ENCODE results near the gene QRICH1. TPM values are rescaled to one million over a fixed set of nuclear protein-coding genes. Genes with fewer than 3 reads are reported as not detected.

Gene QRICH1
- total and polyA plus RNA-seq, 2 of the 4 experiments (the other 2 are of a cell fraction) = 62.7 to 77.3 TPM

GRCh38 chr3:49029563-49029884 is 64.3 kb downstream of the QRICH1 start:
- CTCF ChIA-PET = no interaction called here

More at GRCh38 chr3:49029563-49029884, 64.3 kb downstream of the QRICH1 start:
- no peak for DNase-seq
- H3K4ac ChIP-seq (ENCODE audit: low read depth, low read length) = peak overlapping the region; percentile 89
- H3K9ac ChIP-seq (ENCODE audit: low read depth, low read length) = peak overlapping the region; percentile 74; the same call in 1 of the 2 replicates
- no peaks in the 10 kb centered on the region for H3K27me3 ChIP-seq (ENCODE audit: control insufficient read depth, insufficient read depth, low read length)
- peaks cover 10% of the 10 kb centered on the region for H4K20me1 ChIP-seq (ENCODE audit: insufficient read depth, low read length)
- in situ Hi-C loops (cut with MboI; ENCODE audit: low sequenced_read_pairs) = no loop called here
- peak overlapping the region; percentile 33; the same call in 1 of the 2 replicates for H3K56ac ChIP-seq (ENCODE audit: extremely low read depth, insufficient read depth, low read length)
- peak overlapping the region; percentile 49 for H2BK5ac ChIP-seq (ENCODE audit: low read depth, low read length, poor library complexity, severe bottlenecking)
- BruUV-seq (replicated peaks) = no TSS peak
- no peak overlapping the region for H4K91ac ChIP-seq (ENCODE audit: insufficient read depth, low read depth, low read length)
- no peak overlapping the region for H2BK15ac ChIP-seq (ENCODE audit: low read depth, low read length)
- peaks cover 35 to 62% of the 10 kb centered on the region in 2 experiments for H3K79me1 ChIP-seq (ENCODE audit: low read depth in 1 of 2, low read length in 2 of 2)
- no peak for ATAC-seq (ENCODE audit: low read depth)
- dilution Hi-C loops (cut with HindIII; ENCODE audit: low sequenced_read_pairs, unreplicated experiment) = no loop called here
- H2AK5ac ChIP-seq (ENCODE audit: low read depth, low read length) = 0 out of 2 replicates have a peak overlapping the region, but pooled peaks have one; percentile 63
- no peak overlapping the region for H2BK20ac ChIP-seq (ENCODE audit: low read depth, low read length)
- H3K9me1 ChIP-seq (ENCODE audit: insufficient read depth, low read length) = peaks cover 32% of the 10 kb centered on the region
- TF ChIP-seq CHD1 (IDR thresholded peaks at IDR 0.05; ENCODE audit: low read depth, low read length) (no peak), FOS (IDR thresholded peaks at IDR 0.05; ENCODE audit: low read depth, low read length) (no peak), MAFK (IDR thresholded peaks at IDR 0.05; ENCODE audit: low read depth, low read length) (no peak), RCOR1 (IDR thresholded peaks at IDR 0.05; ENCODE audit: insufficient replicate concordance, low read length) (no peak), RFX5 (IDR thresholded peaks at IDR 0.05; ENCODE audit: low read depth, low read length) (no peak), POLR2A (IDR thresholded peaks at IDR 0.05; ENCODE audit: low read depth, low read length) (no peak), CEBPB (IDR thresholded peaks at IDR 0.05; ENCODE audit: low read depth, low read length) (no peak), MAZ (IDR thresholded peaks at IDR 0.05; ENCODE audit: borderline replicate concordance, low read depth, low read length) (no peak), USF2 (IDR thresholded peaks at IDR 0.05; ENCODE audit: low read depth, low read length) (no peak), ELK1 (IDR thresholded peaks at IDR 0.05; ENCODE audit: borderline replicate concordance, low read depth, low read length) (no peak), SMC3 (IDR thresholded peaks at IDR 0.05; ENCODE audit: low read depth, low read length) (no peak), BHLHE40 (IDR thresholded peaks at IDR 0.05; ENCODE audit: low read depth, low read length) (no peak)
- WGBS, 2 experiments (ENCODE audit: extremely low coverage in 2 of 2, insufficient read length in 1 of 2) = no CpG with 5 or more reads among the region's 7 CpGs
- peak overlapping the region; percentile 100 for H2AK9ac ChIP-seq (replicated peaks; ENCODE audit: low read depth, low read length, poor library complexity)
- peak overlapping the region; percentile 67 to 92 for H4K8ac ChIP-seq (ENCODE audit: low read depth in 2 of 2, low read length in 2 of 2)
- H3K4me1 ChIP-seq (ENCODE audit: control insufficient read depth, insufficient read depth, low read length) = peaks cover 7% of the 10 kb centered on the region
- intact Hi-C loops (cut with micrococcal nuclease) = no loop called here
- POLR2A ChIA-PET (ENCODE audit: unreplicated experiment) = interaction anchor here (0.5 to 0.7 kb wide), 4 partner anchors 9 to 663 kb away, joined by 3 to 7 read pairs (median 4); no protein-coding TSS in a partner anchor
- H2BK120ac ChIP-seq (ENCODE audit: low read depth, low read length) = no peak overlapping the region
- H3K23ac ChIP-seq (ENCODE audit: low read depth, low read length) = 0 out of 2 replicates have a peak overlapping the region, but pooled peaks have one; percentile 76
- no peaks in the 10 kb centered on the region for H3K9me3 ChIP-seq (ENCODE audit: control insufficient read depth, insufficient read depth, low read length)
- H2AFZ ChIP-seq (replicated peaks; ENCODE audit: low read length, poor library complexity) = peak overlapping the region; percentile 93
- H3K4me2 ChIP-seq (ENCODE audit: low read depth, low read length) = peak overlapping the region; percentile 61
- H3K27ac ChIP-seq (ENCODE audit: insufficient read depth, low read length) = peak overlapping the region; percentile 61
- peak overlapping the region; percentile 29; the same call in 1 of the 2 replicates for H4K5ac ChIP-seq (ENCODE audit: low read depth, low read length)
- H3K36me3 ChIP-seq (ENCODE audit: control insufficient read depth, insufficient read depth, low read length) = peaks cover 61% of the 10 kb centered on the region
- H3K4me3 ChIP-seq (ENCODE audit: insufficient read depth, low read depth, low read length) = no peak overlapping the region
- H3K18ac ChIP-seq (ENCODE audit: low read depth, low read length) = no peak overlapping the region
- peak overlapping the region; percentile 84; the same call in 1 of the 2 replicates for H3K14ac ChIP-seq (replicated peaks; ENCODE audit: low read depth, low read length)
